KMS-11 (cell line): ENCODE measurements around the gene PHACTR1.

Source experiments
- H2AFZ ChIP-seq: fragments of 200-600 bp; sonication (generic); 2 replicates; pipeline ENCODE4 v1.6.1; 2016; ENCODE audit warnings: antibody characterized with exemption, mixed run types, low read depth
- H3K27ac ChIP-seq: fragments of 200-600 bp; sonication (generic); 2 replicates; pipeline ENCODE4 v1.6.1; 2016; ENCODE audit warnings: mild to moderate bottlenecking, mixed run types
- H3K27me3 ChIP-seq: fragments of 200-600 bp; sonication (generic); 2 replicates; pipeline ENCODE4 v1.6.1; 2017; ENCODE audit warnings: mild to moderate bottlenecking, low read depth, mixed run types, moderate library complexity; ENCODE audit not compliant: insufficient read depth
- H3K36me3 ChIP-seq: fragments of 200-600 bp; sonication (generic); 2 replicates; pipeline ENCODE4 v1.6.1; 2017; ENCODE audit warnings: mild to moderate bottlenecking, mixed run types; ENCODE audit not compliant: insufficient read depth
- H3K4me1 ChIP-seq: fragments of 200-600 bp; sonication (generic); 2 replicates; pipeline ENCODE4 v1.6.1; 2016; ENCODE audit warnings: mild to moderate bottlenecking, low read depth, mixed run types; ENCODE audit not compliant: poor library complexity, severe bottlenecking
- H3K4me2 ChIP-seq: fragments of 200-600 bp; sonication (generic); 2 replicates; pipeline ENCODE4 v1.7.0; 2016; ENCODE audit warnings: mild to moderate bottlenecking, mixed run types
- H3K4me3 ChIP-seq: fragments of 200-600 bp; sonication (generic); IDR thresholded peaks from 2 replicates; pipeline ENCODE4 v1.6.1; 2017; ENCODE audit warnings: low read depth, low read length, mixed read lengths; ENCODE audit not compliant: insufficient read depth
- H3K79me2 ChIP-seq: fragments of 200-600 bp; sonication (generic); 2 replicates; pipeline ENCODE4 v1.6.1; 2016; ENCODE audit warnings: low read depth, mixed run types; ENCODE audit not compliant: insufficient read depth
- H3K9ac ChIP-seq: fragments of 200-600 bp; sonication (generic); 2 replicates; pipeline ENCODE4 v1.6.1; 2016; ENCODE audit warnings: mild to moderate bottlenecking, mixed run types
- H4K20me1 ChIP-seq: fragments of 200-600 bp; sonication (generic); 2 replicates; pipeline ENCODE4 v1.6.1; 2016; ENCODE audit warnings: mild to moderate bottlenecking, mixed run types; ENCODE audit not compliant: insufficient read depth
- TF ChIP-seq, protein P1 (sequence below): fragments of 200-600 bp; sonication (generic); conservative IDR thresholded peaks from 2 replicates; pipeline ENCODE4 v1.6.1; 2017; ENCODE audit warnings: low read depth, mild to moderate bottlenecking, antibody characterized with exemption, low read length, moderate library complexity, mixed read lengths

The PHACTR1 gene

GRCh38 chr6:13304580-13305260 is 588.2 kb downstream of the PHACTR1 start:
- Histone ChIP-seq H3K9ac (no peak overlapping the region), H3K79me2 (no peaks in the 10 kb centered on the region), H3K27me3 (no peaks in the 10 kb centered on the region), H3K4me3 (no peak overlapping the region), H2AFZ (peak overlapping the region; percentile 7; the same call in 1 of the 2 replicates), H3K4me2 (peak overlapping the region; percentile 96), H3K4me1 (peaks cover 39% of the 10 kb centered on the region), H3K27ac (peak overlapping the region; percentile 53), H4K20me1 (no peaks in the 10 kb centered on the region), H3K36me3 (no peaks in the 10 kb centered on the region)
- TF ChIP-seq, protein P1, sequence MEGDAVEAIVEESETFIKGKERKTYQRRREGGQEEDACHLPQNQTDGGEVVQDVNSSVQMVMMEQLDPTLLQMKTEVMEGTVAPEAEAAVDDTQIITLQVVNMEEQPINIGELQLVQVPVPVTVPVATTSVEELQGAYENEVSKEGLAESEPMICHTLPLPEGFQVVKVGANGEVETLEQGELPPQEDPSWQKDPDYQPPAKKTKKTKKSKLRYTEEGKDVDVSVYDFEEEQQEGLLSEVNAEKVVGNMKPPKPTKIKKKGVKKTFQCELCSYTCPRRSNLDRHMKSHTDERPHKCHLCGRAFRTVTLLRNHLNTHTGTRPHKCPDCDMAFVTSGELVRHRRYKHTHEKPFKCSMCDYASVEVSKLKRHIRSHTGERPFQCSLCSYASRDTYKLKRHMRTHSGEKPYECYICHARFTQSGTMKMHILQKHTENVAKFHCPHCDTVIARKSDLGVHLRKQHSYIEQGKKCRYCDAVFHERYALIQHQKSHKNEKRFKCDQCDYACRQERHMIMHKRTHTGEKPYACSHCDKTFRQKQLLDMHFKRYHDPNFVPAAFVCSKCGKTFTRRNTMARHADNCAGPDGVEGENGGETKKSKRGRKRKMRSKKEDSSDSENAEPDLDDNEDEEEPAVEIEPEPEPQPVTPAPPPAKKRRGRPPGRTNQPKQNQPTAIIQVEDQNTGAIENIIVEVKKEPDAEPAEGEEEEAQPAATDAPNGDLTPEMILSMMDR: no peak

DNA sequence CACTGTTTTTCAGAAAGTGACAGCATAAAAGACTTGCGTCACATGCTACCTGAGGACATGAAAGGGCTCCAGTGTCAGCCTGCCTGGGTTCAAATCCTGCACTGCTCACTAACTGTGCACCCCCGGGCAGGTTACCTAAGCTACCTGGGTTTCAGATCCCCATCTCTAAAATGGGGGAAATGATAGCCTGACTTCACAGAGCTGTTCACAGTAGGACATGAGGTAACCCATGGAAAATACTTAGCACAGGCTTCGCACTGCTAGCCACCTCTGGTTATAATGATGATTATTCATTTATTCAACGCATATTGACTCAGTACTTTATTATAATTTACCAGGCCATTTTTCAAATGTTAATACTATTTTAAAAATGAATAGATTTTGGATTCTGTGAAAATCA is 588.7 kb downstream of the PHACTR1 start:
- Histone ChIP-seq H3K4me1 (peaks cover 39% of the 10 kb centered on the region), H2AFZ (no peak overlapping the region), H3K4me2 (peak overlapping the region; percentile 96; the same call in 1 of the 2 replicates), H3K27ac (no peak overlapping the region), H3K4me3 (no peak overlapping the region), H3K27me3 (no peaks in the 10 kb centered on the region), H3K9ac (no peak overlapping the region), H3K79me2 (no peaks in the 10 kb centered on the region), H4K20me1 (no peaks in the 10 kb centered on the region), H3K36me3 (no peaks in the 10 kb centered on the region)
- TF ChIP-seq, protein P1: no peak

DNA sequence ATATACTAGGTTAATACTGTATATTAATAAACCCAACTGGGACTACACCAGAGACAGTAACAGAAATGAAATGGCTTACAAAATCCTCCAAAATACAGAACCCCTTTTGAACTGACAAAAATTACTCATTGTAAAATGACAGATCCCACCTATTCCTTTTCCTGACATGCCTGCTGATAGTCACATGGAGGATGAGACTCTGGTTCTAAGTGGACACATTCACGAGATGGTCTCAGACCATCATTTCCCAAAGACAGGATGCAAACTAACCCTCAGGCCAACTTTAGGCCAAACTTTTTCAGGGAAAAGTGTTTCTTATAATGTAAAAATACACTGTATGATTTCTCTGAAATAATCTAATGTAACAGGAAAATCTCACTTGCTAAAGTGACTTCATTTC is 589.2 kb downstream of the PHACTR1 start:
- H3K4me1 ChIP-seq: peaks cover 39% of the 10 kb centered on the region
- no peaks in the 10 kb centered on the region for H4K20me1 ChIP-seq
- TF ChIP-seq, protein P1: no peak
- no peak overlapping the region for H3K9ac ChIP-seq
- no peaks in the 10 kb centered on the region for H3K79me2 ChIP-seq
- peak overlapping the region; percentile 96; the same call in 1 of the 2 replicates for H3K4me2 ChIP-seq
- no peaks in the 10 kb centered on the region for H3K27me3 ChIP-seq
- no peak overlapping the region for H3K4me3 ChIP-seq
- no peak overlapping the region for H3K27ac ChIP-seq
- H3K36me3 ChIP-seq: no peaks in the 10 kb centered on the region
- H2AFZ ChIP-seq: no peak overlapping the region

- TF ChIP-seq, protein P1: no peak
- no peak overlapping the region for H2AFZ ChIP-seq
- no peak overlapping the region for H3K9ac ChIP-seq
- no peaks in the 10 kb centered on the region for H3K36me3 ChIP-seq
- no peaks in the 10 kb centered on the region for H4K20me1 ChIP-seq
- no peak overlapping the region for H3K4me3 ChIP-seq
- H3K4me2 ChIP-seq: no peak overlapping the region
- H3K79me2 ChIP-seq: no peaks in the 10 kb centered on the region
- no peak overlapping the region for H3K27ac ChIP-seq
- peaks cover 32% of the 10 kb centered on the region for H3K4me1 ChIP-seq
- H3K27me3 ChIP-seq: no peaks in the 10 kb centered on the region
Measured at GRCh38 chr6:13307508-13307995, 591.0 kb downstream of the PHACTR1 start.
